ENCODE measurements around the gene RAB3B.

GRCh38 chr1:51945591-51945990 is 44.9 kb downstream of the RAB3B start:
- TF ChIP-seq CEBPB (IDR thresholded peaks at IDR 0.05; ENCODE audit: low read depth, low read length) (no peak), CTCF (conservative IDR thresholded peaks at IDR 0.05; ENCODE audit: low read depth, low read length) (no peak), MAZ (IDR thresholded peaks at IDR 0.05; ENCODE audit: borderline replicate concordance, low read depth, low read length) (no peak), CHD1 (IDR thresholded peaks at IDR 0.05; ENCODE audit: low read depth, low read length) (no peak), POLR2A (IDR thresholded peaks at IDR 0.05; ENCODE audit: low read depth, low read length) (no peak)

All from IMR-90 (cell line).